ENCODE measurements around the gene HLF.

The HLF gene, protein sequence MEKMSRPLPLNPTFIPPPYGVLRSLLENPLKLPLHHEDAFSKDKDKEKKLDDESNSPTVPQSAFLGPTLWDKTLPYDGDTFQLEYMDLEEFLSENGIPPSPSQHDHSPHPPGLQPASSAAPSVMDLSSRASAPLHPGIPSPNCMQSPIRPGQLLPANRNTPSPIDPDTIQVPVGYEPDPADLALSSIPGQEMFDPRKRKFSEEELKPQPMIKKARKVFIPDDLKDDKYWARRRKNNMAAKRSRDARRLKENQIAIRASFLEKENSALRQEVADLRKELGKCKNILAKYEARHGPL

DNA sequence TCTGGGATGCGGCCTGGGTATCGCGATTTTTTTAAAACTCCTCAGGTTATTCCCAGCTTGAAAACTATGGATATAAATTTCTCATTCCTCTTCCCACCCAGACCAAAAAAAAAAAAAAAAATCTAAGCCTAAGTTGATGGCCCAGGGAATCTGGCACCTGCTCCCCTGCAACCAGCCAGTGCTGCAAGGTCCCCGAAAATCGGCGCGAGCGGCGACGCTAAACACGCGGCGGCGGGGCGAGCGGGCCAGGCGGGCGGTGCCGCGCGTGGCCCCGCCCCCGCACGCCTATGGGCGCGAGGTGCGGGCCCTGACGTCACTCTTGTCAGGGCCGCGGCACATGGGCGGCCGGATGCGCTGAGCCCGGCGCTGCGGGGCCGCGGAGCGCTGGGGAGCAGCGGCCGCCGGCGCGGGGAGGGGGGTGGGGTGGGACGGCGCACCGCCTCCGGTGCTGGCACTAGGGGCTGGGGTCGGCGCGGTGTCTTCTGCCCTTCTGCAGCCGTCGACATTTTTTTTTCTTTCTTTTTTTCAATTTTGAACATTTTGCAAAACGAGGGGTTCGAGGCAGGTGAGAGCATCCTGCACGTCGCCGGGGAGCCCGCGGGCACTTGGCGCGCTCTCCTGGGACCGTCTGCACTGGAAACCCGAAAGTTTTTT lies at the start of gene HLF:
HLF (plus strand) TSS at position 316 of the 654 bp plus-strand sequence. CDS start 525 bp downstream, outside the sequence.
- peak within 1 kb of the TSS; percentile 43 for H3K4me3 ChIP-seq (replicated peaks; ENCODE audit: low read depth, low read length)
- no peaks in the 10 kb centered on the region for H3K36me3 ChIP-seq (ENCODE audit: control insufficient read depth, insufficient read depth, low read length)
- no peaks in the 10 kb centered on the region; the same call in 1 of the 2 replicates for H3K27me3 ChIP-seq (replicated peaks; ENCODE audit: control insufficient read depth, insufficient read depth, low read length)
- TF ChIP-seq, protein P1, sequence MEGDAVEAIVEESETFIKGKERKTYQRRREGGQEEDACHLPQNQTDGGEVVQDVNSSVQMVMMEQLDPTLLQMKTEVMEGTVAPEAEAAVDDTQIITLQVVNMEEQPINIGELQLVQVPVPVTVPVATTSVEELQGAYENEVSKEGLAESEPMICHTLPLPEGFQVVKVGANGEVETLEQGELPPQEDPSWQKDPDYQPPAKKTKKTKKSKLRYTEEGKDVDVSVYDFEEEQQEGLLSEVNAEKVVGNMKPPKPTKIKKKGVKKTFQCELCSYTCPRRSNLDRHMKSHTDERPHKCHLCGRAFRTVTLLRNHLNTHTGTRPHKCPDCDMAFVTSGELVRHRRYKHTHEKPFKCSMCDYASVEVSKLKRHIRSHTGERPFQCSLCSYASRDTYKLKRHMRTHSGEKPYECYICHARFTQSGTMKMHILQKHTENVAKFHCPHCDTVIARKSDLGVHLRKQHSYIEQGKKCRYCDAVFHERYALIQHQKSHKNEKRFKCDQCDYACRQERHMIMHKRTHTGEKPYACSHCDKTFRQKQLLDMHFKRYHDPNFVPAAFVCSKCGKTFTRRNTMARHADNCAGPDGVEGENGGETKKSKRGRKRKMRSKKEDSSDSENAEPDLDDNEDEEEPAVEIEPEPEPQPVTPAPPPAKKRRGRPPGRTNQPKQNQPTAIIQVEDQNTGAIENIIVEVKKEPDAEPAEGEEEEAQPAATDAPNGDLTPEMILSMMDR (IDR thresholded peaks at IDR 0.05; ENCODE audit: insufficient read depth, low read length, poor library complexity, severe bottlenecking): no peak
- DNase-seq (ENCODE audit: extremely low read depth, insufficient read length): peak; percentile 88

DNA sequence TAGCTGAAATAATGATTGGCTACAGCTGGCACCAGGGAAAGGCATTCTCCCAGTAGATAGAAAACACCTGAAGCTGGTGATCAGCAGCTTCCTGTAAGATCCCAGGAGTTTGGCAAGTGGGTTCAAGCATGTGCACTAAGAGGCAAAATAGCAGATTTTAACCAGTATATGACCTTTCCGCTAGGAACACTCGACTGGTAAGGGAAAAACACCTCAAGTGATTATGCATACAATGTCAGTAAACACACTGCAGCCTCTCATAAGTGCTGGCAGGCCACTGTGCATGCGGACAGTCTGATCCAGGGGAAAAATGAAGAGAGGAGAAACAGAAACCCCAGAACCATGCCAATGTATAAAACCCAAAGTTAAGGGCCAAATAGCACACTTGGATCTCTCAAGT lies 49.0 kb upstream of the HLF start:
- TF ChIP-seq, protein P1 (IDR thresholded peaks at IDR 0.05; ENCODE audit: insufficient read depth, low read length, poor library complexity, severe bottlenecking): no peak
- H3K36me3 ChIP-seq (ENCODE audit: control insufficient read depth, insufficient read depth, low read length): no peaks in the 10 kb centered on the region
- no peak for DNase-seq (ENCODE audit: extremely low read depth, insufficient read length)
- H3K4me3 ChIP-seq (replicated peaks; ENCODE audit: low read depth, low read length): no peak overlapping the region
- 0 out of 2 replicates have a peak, but pooled peaks cover 1% of the 10 kb centered on the region for H3K27me3 ChIP-seq (replicated peaks; ENCODE audit: control insufficient read depth, insufficient read depth, low read length)

DNA sequence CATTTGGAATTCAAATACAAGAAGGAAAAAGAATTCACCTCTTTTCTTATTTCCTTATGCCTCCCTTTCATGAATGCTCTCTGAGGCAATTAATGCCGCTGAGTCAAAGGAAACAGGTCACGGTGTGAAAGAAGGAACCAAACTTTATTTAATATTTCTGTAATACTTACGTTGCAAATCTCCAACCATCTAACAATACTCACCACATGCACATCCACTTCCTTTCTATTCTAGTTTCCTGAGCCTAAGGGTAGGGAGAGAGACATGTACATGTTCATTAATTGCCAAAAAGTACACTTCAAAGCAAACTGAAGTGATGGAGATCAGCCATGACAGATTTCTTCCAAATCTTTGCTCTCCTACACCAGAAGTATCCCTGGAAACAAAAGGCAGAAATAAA lies 47.9 kb upstream of the HLF start:
- Histone ChIP-seq H3K4me3 (replicated peaks; ENCODE audit: low read depth, low read length) (no peak overlapping the region), H3K27me3 (replicated peaks; ENCODE audit: control insufficient read depth, insufficient read depth, low read length) (0 out of 2 replicates have a peak, but pooled peaks cover 1% of the 10 kb centered on the region), H3K36me3 (ENCODE audit: control insufficient read depth, insufficient read depth, low read length) (no peaks in the 10 kb centered on the region)
- DNase-seq (ENCODE audit: extremely low read depth, insufficient read length): no peak
- TF ChIP-seq, protein P1 (IDR thresholded peaks at IDR 0.05; ENCODE audit: insufficient read depth, low read length, poor library complexity, severe bottlenecking): no peak

DNA sequence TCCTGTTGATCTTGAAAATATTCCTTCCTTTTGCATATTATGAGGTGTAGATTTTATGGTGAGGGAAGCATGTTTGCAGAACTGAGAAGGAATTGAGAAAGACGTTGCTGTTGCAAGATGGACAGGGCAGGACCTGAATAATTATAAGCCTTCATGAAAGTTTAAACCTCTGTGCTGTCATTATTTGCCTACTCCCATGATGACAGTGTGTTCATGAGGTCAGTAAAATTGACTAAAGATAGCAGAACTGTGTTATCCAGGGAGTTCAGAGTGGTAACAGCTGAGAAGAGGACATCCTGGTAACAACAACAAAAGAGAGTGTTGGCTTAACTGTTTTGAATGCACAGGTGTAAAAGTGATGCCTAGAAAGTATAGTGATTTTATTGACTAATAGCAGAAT lies 45.3 kb upstream of the HLF start:
- H3K36me3 ChIP-seq (ENCODE audit: control insufficient read depth, insufficient read depth, low read length): no peaks in the 10 kb centered on the region
- no peak for DNase-seq (ENCODE audit: extremely low read depth, insufficient read length)
- H3K4me3 ChIP-seq (replicated peaks; ENCODE audit: low read depth, low read length): no peak overlapping the region
- TF ChIP-seq, protein P1 (IDR thresholded peaks at IDR 0.05; ENCODE audit: insufficient read depth, low read length, poor library complexity, severe bottlenecking): no peak
- 0 out of 2 replicates have a peak, but pooled peaks cover 1% of the 10 kb centered on the region for H3K27me3 ChIP-seq (replicated peaks; ENCODE audit: control insufficient read depth, insufficient read depth, low read length)

DNA sequence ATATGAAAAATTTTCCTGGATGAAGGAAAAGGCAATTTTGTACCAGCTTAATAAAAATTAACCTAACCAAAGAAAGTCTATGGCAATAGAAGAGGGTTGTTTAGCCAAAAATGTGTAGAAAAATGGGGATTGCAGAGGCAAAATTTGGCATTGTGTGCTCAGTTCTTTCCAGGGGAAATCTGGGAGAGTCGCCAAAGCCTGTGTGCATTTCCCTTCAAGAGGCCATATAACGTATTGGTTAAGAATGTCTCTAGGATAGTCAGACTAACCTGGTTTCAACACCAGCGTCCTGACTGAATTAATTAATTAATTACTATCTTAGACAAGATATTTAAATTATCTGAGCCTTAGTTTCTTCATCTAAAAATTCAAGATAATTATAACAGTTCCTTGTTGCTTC lies 44.8 kb upstream of the HLF start:
- H3K4me3 ChIP-seq (replicated peaks; ENCODE audit: low read depth, low read length): no peak overlapping the region
- H3K36me3 ChIP-seq (ENCODE audit: control insufficient read depth, insufficient read depth, low read length): no peaks in the 10 kb centered on the region
- DNase-seq (ENCODE audit: extremely low read depth, insufficient read length): no peak
- H3K27me3 ChIP-seq (replicated peaks; ENCODE audit: control insufficient read depth, insufficient read depth, low read length): 0 out of 2 replicates have a peak, but pooled peaks cover 1% of the 10 kb centered on the region
- TF ChIP-seq, protein P1 (IDR thresholded peaks at IDR 0.05; ENCODE audit: insufficient read depth, low read length, poor library complexity, severe bottlenecking): no peak

Measured in GM06990 (cell line).